Right kidney (tissue), 1 donor: Measurements from ENCODE around the gene SAMD1.
A peak's percentile ranks its signal among the peaks of the same experiment; 100 is the strongest.

ENCODE experiments used
- DNase-seq: peaks from one replicate; pipeline ENCODE4 v3.0.0-alpha.2; 2016

Gene SAMD1

DNA sequence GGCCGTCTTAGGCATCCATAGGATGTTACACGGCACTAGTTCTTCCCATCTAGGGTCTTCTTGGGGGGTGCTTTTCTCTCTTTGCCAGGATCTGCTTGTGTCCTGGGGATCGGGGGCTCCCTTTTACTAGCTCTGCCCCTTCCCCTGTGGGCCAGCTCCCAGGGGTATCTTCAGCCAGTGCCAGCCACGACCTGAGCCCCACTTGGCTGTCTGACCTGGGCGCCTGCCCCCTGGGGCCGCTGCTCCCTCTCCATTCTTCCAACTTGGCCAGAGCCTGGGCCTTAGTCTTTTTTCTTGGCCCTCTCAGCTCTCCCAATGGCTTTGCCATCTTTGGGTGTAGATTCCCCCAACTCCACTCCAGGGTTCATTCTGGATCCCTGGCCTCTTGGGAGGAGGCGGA lies 23.9 kb upstream of the SAMD1 start:
- no peak for DNase-seq

DNA sequence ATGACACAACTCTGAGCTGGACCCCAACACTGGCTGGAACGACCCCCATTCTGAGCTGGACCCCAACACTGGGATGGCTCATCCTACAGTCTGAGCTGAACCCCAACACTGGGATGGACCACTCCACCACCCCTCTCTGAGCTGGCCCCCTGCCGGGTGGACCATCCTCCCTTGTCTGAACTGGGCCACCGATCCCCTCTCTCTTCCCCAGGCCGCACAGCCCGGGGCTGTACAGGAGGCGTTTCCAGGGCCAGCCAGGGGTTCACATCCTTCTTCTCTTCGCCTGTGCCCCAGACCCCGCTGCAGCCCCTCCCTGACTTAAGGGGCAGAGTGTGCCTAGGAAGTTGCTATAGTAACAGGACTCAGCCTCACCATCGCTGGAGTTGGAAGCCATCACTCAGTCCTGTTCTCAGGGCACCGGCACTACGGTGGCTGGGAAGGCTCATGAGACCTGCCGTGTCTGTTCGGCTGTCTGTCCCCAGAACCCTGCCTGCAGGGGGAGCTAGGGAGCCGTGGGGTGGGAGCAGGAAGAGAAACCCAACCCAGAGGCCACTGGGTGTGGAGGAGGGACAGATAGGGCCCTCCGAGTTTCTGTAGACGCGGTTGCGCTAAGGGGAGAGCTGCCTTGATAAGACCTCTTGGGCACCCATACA lies 23.3 kb upstream of the SAMD1 start:
- DNase-seq, result no peak

DNA sequence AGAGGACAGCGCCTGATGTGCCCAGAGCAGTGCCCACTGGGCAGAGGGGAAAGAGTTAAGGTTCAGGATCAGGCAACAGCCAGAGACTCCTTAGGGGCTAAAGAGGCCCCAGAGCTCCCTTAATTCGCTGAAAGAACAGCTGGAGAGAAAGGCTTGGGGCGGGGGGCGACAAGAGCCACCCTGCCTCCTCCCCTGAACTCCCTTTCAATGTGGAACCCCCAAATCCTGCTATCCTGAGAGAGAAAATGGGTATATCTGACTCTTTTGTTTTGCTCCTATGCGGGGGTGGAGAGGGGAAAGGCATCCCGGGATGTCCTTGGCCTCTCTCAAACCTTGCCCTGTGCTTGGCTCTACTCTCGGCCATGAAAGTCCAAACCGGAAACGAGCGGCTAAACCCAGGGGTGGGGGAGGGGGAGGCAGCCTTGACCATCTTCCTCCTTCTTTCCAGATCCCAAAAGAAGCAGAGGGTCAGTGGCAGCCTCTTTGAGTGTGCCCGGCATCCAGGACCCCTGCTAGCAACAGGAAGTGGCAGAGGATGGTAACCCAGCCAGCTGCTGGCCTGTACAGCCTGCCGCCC lies 22.3 kb upstream of the SAMD1 start:
- peak; percentile 40 for DNase-seq

DNA sequence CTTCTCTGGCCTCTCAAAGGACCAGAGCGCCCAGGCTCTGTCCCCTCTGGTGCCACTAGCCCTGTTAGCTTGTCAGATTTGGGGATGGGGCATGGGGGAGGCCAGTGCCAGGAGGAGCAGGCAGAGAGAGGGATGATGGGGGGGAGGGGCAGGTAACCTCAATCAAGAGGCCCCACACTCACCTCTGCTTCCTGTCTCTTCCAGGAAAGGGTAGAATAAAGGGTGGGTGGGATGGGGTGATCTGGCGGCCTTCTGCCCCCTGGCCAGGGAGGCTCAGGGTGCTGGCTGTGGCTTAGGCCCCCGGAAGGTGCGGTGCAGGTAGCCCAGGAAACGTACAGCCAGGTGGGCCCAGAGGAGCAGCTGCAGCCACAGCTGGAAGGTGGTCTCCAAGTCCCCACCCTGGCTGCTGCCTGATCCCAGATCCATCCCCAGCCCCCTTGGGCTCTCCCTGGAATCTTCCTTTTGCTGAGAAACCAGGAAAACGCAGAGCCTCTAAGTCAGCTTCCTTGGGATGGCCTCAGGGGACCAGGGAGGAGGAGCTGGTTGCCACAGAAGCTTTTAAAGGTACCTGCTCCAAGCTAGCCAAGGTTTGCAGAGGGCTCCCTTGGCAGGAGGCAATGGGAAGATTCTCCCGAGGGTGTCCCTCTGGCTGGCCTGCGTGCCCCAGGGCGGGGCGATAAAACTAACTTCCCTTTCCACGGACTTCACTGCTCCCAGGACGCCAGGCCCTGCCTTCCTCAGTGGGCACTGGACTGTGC lies 21.7 kb upstream of the SAMD1 start:
- no peak for DNase-seq

DNA sequence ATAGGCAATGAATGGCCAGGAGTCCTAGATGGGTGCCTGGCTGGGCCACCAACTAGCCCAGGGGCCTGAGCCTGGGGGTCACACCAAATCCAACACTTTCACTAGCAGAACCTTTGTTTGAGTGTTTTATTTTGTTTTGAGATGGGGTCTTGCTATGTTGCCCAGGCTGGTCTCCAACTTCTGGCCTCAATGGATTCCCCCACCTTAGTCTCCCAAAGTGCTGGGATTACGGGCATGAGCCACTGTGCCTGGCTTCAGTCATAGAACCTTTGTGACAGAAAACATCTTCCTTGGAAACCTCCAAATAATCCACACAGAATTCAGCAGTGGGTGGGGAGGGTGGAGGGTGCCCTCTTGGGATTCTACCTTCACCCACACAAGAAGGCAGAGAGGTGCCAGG lies 20.9 kb upstream of the SAMD1 start:
- no peak for DNase-seq

DNA sequence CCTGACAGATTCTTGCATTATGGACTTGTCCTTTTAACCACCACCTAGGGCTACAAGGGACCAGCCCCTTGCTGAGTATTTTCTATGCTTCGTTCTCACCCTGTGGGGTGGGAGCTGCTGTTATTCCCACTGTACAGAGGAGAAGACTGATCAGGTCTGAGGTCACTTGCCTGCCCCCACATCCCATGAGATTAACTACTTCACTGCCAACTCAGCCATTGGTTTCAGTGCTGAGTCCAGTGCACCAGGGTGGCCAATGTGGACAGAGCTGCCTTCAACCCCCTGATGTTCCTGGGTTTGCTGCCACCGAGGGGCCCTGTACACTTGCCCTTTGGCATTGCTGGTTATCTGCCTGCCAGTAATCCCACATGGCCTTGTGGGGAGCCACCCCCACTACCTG lies 20.1 kb upstream of the SAMD1 start:
- DNase-seq, result no peak

DNA sequence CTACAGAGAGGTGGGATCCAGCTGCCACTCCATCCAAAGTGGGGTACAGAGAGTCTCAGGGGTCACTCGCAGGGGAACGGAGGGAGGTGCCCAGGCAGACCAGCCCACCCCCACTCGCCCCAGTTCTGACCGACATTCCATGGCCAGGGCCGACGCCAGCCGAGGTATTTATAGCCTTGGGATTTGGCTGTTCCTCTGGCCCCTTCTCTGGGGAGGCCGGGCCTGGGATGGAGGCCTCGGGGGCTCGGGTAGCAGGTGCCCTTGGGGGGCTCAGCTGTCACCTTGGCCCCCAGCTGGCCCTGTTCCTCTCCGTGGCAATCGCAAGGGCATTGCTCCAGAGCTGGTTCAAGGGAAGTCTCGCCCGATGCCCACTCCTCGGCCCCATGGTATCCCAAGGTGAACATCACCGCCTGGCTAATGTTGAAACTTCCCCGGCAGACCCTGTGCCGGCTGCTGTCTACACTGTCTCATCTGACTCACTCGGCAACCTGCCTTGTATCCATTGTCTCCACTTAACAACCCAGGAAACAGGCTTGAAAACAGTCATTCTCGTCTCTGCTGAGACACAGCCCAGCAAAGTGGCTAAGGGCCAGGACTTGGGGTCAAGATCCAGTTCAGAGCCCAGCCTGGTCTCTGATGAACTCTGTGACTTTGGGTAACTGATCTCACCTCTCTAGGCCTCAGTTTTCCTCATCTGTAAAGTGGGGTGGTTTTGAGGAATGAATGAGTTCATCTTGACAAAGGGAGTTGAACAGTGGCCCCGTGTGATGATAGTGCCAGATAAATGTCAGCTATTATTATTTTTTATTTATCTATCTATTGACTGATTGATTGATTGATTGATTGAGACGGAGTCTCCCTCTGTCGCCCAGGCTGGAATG lies 17.3 kb upstream of the SAMD1 start:
- no peak for DNase-seq

DNA sequence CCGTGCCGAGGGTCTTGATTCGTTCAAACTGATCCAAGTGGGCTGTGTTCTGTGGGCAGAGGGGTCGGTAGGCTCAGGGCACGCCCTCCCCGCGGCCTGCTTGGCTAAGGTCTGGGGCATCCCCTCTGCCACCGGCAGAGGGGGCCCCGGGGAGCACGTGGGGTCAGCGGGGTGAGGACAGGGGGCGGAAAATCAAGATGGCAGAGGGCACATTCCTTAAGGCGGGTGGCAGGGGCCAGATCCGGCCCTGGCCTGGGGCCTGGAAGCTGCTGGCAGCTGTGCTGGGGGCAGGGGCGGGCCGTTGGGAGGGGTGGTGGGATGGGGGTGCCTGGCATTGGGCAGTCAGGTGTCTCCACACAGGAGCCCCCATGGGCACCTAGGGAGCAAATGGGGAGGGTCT lies 16.3 kb upstream of the SAMD1 start:
- no peak for DNase-seq

DNA sequence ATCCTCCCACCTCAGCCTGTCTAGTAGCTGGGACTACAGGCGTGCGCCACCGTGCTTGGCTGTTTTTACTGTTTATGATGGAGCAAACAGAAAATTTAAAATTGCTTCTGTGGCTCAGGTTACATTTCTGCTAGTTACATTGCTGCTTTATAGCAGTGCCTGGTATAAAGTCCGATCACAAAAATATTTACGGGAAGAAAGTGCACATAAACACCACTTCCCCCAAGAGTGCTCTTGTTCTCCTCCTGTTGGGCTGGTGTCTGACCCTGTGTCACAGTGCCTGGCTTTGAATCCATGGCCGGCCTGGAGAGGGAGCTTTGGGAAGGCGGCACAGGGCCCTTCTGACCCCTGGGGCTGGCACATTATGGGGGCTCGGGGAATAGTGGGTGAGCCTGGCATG lies 15.1 kb upstream of the SAMD1 start:
- DNase-seq, result no peak

DNA sequence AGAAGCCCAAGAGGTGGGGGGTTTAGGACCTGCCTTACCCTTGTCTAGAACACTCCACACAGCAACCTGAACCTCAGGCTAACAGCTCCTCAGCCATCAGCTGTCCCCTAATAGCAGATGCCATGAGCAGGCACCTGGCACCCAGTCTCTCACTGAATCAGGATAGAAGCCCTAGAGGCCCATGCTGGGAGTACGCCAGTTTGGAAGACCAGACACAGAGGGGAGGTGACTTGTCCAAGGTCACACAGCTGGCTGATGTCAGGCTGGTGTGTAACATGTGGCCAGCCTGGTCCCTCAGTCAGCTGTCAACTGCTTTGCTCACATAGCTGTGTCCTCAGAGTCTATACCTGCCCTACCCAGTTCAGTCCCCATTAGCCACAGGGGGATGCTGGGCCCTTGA lies 12.8 kb upstream of the SAMD1 start:
- DNase-seq, result no peak

DNA sequence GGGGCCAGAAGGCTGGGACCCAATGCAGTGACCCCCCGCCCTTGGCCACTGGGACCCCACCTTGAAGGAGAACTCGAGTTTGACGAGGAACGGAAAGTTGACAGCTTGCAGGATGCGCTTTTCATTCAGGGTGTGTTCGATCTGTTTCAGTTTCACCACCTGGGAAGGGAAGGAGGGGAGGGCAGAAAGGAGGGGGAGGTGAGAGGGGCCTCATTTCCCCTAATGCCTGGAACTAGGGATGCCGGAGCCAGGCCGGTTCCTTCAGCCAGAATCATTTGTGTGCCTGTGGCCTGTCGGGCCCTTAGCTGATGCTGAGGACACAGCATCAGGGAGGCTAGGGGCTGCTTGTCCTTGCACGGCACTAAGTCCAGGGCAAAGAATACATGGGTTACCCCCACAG lies 12.2 kb upstream of the SAMD1 start:
- no peak for DNase-seq

DNA sequence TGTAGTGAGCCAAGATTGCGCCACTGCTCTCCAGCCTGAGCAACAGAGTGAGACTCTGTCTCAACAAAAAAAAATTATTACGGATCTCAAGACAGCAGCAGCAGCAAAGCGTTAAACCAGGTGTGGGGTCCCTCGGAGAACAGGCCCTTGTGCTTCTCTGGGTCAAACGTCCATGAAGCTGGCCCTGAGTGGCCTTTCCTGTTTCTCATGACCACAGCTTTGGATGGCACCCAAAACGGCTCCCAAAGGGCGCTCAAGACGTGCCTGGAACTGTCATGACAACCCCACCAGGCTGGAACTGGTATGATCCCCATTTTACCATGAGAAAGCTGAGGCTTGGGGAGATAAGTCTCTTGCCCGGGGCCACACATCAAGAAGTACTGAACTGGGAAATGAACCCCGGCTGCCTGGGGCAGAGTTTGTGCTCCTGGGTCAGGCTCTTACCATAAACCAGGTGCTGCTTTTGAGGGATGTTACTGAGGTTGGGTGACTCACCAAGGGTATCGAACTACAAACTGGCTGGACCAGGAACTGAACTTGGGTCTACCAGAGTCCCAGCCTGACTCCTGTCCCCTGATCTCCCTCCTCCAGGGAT lies 11.6 kb upstream of the SAMD1 start:
- DNase-seq, result no peak

DNA sequence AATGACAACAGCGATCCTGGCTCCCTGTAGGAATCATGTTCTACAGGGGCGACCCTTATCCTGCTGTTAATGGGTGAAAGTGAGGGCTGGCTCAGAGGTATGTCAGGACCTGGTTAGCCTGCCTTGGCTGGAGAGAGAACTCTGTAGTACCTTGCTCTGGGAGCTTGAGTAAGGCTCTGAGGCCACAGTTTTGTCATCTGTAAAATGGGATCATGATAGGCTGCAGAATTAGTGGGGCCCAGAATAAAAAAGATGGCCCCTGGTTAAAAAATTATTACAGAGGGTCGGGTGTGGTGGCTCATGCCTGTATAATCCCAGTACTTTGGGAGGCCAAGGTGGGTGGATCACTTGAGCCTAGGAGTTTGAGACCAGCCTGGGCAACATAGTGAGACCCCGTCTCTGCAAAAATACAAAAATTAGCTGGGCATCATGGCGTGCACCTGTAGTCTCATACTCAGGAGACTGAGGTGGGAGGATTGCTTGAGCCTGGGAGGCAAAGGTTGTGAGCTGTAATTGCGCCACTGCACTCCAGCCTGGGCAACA lies 10.5 kb upstream of the SAMD1 start:
- no peak for DNase-seq

DNA sequence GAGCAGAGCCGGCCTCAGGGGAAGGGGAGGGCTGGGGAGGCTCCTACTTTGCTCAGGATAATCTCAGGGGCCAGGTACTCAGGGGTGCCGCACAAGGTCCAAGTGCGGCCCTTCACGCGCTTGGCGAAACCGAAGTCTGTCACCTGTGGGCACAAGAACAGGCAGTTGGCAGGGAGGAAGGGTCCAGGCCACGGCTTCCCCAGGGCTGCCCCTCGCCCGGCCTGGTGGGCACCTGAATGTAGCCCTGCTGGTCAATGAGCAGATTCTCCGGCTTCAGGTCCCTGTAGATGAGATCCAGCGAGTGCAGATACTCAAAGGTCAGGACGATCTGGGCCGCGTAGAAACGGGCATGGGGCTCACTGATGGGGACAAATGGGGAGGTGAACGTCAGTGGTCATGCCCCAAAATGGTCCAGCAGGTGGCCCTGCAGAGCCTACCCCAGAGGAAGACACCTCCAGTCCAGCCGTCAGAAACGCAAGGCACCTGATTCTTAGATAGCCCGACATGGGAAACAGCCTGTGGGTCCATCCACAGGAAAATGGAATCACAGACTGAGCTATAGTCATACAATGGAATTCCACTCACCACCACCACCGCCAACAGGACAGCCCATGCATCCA lies 7.1 kb upstream of the SAMD1 start:
- DNase-seq, result no peak

DNA sequence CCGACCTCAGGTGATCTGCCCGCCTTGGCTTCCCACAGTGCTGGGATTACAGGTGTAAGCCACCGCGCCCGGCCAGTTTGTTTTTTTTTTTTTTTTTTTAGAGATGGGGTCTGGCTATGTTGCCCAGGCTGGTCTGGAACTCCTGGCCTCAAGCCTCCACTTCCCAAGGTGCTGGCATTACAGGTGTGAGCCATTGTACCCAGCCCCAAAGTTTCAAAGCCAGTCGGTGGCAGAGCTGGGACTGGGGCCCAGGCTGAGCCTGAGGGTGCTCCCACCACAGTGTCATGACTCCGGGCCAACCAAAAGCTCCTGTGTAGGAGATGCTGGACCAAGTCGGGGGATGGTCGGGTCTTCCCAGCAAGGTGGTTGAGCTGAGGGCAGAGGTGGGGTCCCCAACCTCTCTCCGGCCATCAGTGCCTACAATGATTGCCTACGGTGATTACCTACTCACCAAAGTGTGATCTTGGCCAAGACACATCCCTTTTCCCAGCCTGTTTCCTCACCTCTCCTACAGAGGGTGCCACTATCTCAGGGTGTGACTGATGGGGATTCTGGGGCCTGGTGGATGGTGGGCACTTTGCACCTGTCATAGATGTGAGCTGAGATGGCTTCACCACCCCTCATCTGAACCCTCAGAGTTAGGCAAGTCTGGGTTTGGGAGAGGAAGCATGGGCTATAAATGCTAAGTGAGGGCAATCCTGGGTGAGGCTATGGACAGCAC lies 5.9 kb upstream of the SAMD1 start:
- no peak for DNase-seq

DNA sequence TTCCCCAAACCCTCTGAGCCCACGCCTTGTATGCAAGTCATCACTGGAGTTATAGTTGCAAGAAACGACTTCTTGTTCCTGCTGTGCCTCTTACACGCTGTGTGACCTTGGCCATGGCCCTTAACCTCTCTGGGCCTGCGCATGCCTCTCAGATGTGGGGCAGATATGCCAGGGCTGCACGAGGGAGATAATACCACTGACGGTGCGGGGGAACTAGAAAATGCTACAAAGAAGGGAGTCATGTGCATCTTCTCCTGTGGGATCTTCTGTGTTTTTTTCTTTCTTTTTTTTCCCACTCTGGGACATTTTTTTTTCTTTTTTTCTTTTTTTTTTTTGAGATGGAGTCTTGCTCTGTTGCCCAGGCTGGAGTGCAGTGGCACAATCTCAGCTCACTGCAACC lies 4.3 kb upstream of the SAMD1 start:
- no peak for DNase-seq

DNA sequence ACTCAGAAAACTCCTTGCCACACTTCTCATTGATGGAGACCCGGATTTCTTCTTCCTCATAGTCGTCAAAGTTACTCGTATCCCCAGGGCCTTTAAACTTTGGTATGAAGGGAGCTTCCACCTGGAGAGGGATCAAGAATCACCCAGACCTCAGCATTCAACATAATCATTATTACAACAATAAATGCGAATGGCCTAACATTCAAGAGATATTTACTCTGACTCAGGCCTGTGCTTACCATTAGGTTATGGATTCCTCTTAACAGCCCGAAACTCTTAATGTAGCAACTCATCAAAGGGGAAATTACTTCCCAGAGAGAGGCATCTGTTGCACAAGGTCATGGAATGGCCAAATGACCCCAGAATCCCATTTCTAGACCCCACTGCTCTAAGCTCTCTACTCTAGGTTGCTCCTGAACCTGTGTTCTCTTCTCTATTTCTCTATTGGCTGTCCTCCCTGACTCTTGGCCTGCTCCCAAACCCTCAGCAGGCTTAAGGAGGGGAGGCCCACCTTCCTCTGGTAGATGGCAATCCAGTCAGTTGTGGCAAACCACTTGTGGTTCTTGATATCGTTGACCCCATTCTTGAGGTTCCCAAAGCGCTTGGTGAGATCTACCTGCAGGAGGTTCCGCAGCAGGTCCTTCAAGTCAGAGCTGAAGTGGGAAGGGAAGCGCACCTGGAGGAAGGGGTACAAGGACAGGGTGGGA lies 2.7 kb upstream of the SAMD1 start:
- no peak for DNase-seq

DNA sequence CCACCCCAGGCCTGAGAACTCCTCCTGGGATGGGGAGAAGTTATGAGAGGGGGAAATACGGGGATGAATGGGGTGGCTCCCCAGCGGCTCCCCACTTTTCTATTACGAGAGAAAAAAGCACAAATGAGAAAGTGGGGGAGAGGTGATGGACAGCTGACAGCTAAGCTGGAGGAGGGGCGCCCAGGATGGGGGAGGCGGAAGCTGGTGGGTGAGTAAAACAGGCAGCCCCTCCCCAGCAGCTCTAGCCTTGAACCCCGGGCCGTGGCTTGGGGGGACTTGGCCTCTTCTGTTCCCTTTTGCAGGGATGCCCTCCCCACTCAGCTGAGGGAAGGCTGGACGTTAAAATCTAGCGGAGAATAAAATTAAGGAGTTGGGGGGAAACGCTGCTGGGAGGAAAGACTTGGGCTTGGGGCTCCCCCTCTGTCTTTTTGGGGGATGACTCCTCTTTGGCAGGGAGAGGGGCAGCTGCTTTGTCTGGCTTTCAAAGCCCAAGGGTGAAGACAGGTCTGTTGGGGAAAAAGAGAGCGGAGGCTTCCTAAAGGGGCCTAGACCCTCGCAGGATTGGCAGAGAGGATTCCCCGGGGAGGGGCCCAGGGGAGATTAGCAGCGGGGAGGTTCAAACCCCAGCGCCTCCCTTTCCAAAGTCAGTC lies 1.4 kb upstream of the SAMD1 start:
- DNase-seq, result peak; percentile 44

DNA sequence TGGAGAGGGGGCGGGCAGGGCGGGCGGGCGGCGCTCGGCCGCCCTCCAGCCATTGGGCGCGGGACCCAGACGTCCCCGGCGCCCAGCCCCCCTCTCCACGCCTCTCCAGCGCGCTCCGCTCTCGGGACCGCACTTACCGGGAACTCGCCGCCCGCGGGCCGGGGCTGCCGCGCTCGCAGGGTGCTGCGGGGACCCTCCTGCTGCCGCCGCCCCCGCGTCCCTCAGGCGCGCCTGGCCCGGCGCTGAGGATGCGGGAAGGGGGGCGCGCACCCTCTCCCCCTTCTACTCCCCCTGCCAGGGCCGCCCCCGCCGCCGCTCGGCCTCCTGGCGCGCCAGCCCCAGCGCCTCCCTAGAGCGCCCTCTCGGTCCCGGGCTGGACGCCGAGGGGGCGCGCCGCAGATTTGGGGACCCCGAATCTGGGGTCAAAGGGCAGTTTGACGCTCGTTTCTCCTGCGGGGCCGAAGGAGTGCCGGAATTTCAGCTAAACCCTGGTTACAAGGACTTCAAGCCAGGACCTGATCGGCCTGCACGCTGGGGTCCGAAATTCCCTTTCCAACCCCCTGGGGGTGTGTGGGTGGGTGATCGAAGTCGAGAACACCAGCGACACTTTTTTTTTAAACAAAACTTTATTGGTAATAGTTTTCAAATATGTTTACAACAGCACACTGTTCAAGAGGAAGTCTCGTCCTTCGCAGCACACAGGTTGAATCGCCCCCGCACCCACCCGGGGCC lies 696 bp upstream of the SAMD1 start:
- peak; percentile 96 for DNase-seq
